Measurements from ENCODE around the gene VSIG1. TPM values are rescaled to one million over a fixed set of nuclear protein-coding genes. Genes with fewer than 3 reads are reported as not detected.
A peak's percentile ranks its signal among the peaks of the same experiment; 100 is the strongest.

Gene VSIG1
- polyA plus RNA-seq, 1 donor (not counting 4 experiments of a cell fraction or from before 2014, with no cell fraction given), result 7.2 TPM

- Histone ChIP-seq H3K4me2 (ENCODE audit: control insufficient read depth, extremely low read depth, insufficient read depth, low read depth, low read length) (no peak overlapping the region), H2AFZ (ENCODE audit: control insufficient read depth, low read length) (no peak overlapping the region), H3K4me3 (ENCODE audit: control insufficient read depth in 2 of 3, extremely low read depth in 1 of 3, insufficient read depth in 2 of 3, low read depth in 1 of 3, low read length in 3 of 3) (no peak overlapping the region), H3K9ac (ENCODE audit: control insufficient read depth, extremely low read depth, insufficient read depth, low read length) (no peak overlapping the region), H3K9me3 (ENCODE audit: control insufficient read depth, low read depth, low read length) (no peaks in the 10 kb centered on the region), H3K4me1 (ENCODE audit: control insufficient read depth, extremely low read depth, insufficient read depth, low read length) (peaks cover 5% of the 10 kb centered on the region), H4K20me1 (ENCODE audit: control insufficient read depth, extremely low read depth, insufficient read depth, low read length) (no peaks in the 10 kb centered on the region), H3K9me1 (ENCODE audit: control insufficient read depth, extremely low read depth, insufficient read depth, low read length) (no peaks in the 10 kb centered on the region), H3K27ac (ENCODE audit: control insufficient read depth, insufficient read depth, low read length) (no peak overlapping the region), H3K27me3 (ENCODE audit: control insufficient read depth, extremely low read depth, insufficient read depth, low read length) (no peaks in the 10 kb centered on the region), H3K36me3 (ENCODE audit: control insufficient read depth in 2 of 2, extremely low read depth in 1 of 2, insufficient read depth in 2 of 2, low read length in 2 of 2) (no peaks in the 10 kb centered on the region), H3K79me2 (ENCODE audit: control insufficient read depth, insufficient read depth, low read length) (no peaks in the 10 kb centered on the region)
- DNase-seq (ENCODE audit: low read depth, low spot score) (no peak), FAIRE-seq (no peak)
- TF ChIP-seq CTCF (optimal IDR thresholded peaks at IDR 0.05 in 1 of 3, IDR thresholded peaks at IDR 0.05 in 1 of 3, conservative IDR thresholded peaks at IDR 0.05 in 1 of 3; ENCODE audit: extremely low read depth in 1 of 3, insufficient read depth in 2 of 3, low read length in 3 of 3) (peak; percentile 46 to 59 (median 57)), EZH2 (IDR thresholded peaks at IDR 0.05; ENCODE audit: low read length) (no peak)
- dilution Hi-C loops (cut with MboI; ENCODE audit: extremely low pct_ligation_motif_present, low sequenced_read_pairs), result no loop called here
Measured at GRCh38 chrX:108020631-108021030, 24.2 kb upstream of the VSIG1 start.

GRCh38 chrX:108022491-108023089 lies 22.3 kb upstream of the VSIG1 start:
- Histone ChIP-seq H4K20me1 (ENCODE audit: control insufficient read depth, extremely low read depth, insufficient read depth, low read length) (no peaks in the 10 kb centered on the region), H3K4me1 (ENCODE audit: control insufficient read depth, extremely low read depth, insufficient read depth, low read length) (peaks cover 5% of the 10 kb centered on the region), H3K4me3 (ENCODE audit: control insufficient read depth in 2 of 3, extremely low read depth in 1 of 3, insufficient read depth in 2 of 3, low read depth in 1 of 3, low read length in 3 of 3) (no peak overlapping the region), H3K4me2 (ENCODE audit: control insufficient read depth, extremely low read depth, insufficient read depth, low read depth, low read length) (no peak overlapping the region), H3K36me3 (ENCODE audit: control insufficient read depth in 2 of 2, extremely low read depth in 1 of 2, insufficient read depth in 2 of 2, low read length in 2 of 2) (no peaks in the 10 kb centered on the region), H2AFZ (ENCODE audit: control insufficient read depth, low read length) (no peak overlapping the region), H3K79me2 (ENCODE audit: control insufficient read depth, insufficient read depth, low read length) (no peaks in the 10 kb centered on the region), H3K27ac (ENCODE audit: control insufficient read depth, insufficient read depth, low read length) (no peak overlapping the region), H3K9me3 (ENCODE audit: control insufficient read depth, low read depth, low read length) (no peaks in the 10 kb centered on the region), H3K27me3 (ENCODE audit: control insufficient read depth, extremely low read depth, insufficient read depth, low read length) (no peaks in the 10 kb centered on the region), H3K9me1 (ENCODE audit: control insufficient read depth, extremely low read depth, insufficient read depth, low read length) (no peaks in the 10 kb centered on the region), H3K9ac (ENCODE audit: control insufficient read depth, extremely low read depth, insufficient read depth, low read length) (no peak overlapping the region)
- DNase-seq (ENCODE audit: low read depth, low spot score) (no peak), FAIRE-seq (no peak)
- dilution Hi-C loops (cut with MboI; ENCODE audit: extremely low pct_ligation_motif_present, low sequenced_read_pairs), result no loop called here
- TF ChIP-seq EZH2 (IDR thresholded peaks at IDR 0.05; ENCODE audit: low read length), result no peak
- TF ChIP-seq CTCF (optimal IDR thresholded peaks at IDR 0.05 in 1 of 3, IDR thresholded peaks at IDR 0.05 in 1 of 3, conservative IDR thresholded peaks at IDR 0.05 in 1 of 3; ENCODE audit: extremely low read depth in 1 of 3, insufficient read depth in 2 of 3, low read length in 3 of 3), result no peak
